H9 (cell line): ENCODE measurements around the gene TBC1D24. TPM values are rescaled to one million over a fixed set of nuclear protein-coding genes. Genes with fewer than 3 reads are reported as not detected.

ENCODE experiments used
- DNase-seq: peaks from one replicate; pipeline ENCODE4 v3.0.0-alpha.2; 2017
- H2AFZ ChIP-seq: one replicate; pipeline ENCODE4 v1.6.1; 2013; ENCODE audit warnings: mild to moderate bottlenecking, low read length, control low read depth, moderate library complexity
- H2AK5ac ChIP-seq: 2 replicates; pipeline ENCODE4 v1.6.1; 2013; ENCODE audit warnings: low read length, control low read depth, mixed read lengths; ENCODE audit not compliant: insufficient read length
- H2BK120ac ChIP-seq: one replicate; pipeline ENCODE4 v1.6.1; 2013; ENCODE audit warnings: low read depth, mild to moderate bottlenecking, low read length, control low read depth, inconsistent platforms; ENCODE audit not compliant: poor library complexity, severe bottlenecking
- H2BK12ac ChIP-seq: 2 replicates; pipeline ENCODE4 v1.6.1; 2013; ENCODE audit warnings: low read length, control low read depth, mixed read lengths, low read depth; ENCODE audit not compliant: insufficient read length
- H2BK15ac ChIP-seq: 2 replicates; pipeline ENCODE4 v1.6.1; 2013; ENCODE audit warnings: low read depth, low read length, control low read depth
- H2BK20ac ChIP-seq: one replicate; pipeline ENCODE4 v1.6.1; 2013; ENCODE audit warnings: low read depth, mild to moderate bottlenecking, low read length, control low read depth, inconsistent platforms; ENCODE audit not compliant: poor library complexity, severe bottlenecking
- H2BK5ac ChIP-seq: 2 replicates; pipeline ENCODE4 v1.6.1; 2013; ENCODE audit warnings: low read length, control low read depth, mixed read lengths; ENCODE audit not compliant: insufficient read length
- H3K14ac ChIP-seq: 2 replicates; pipeline ENCODE4 v1.6.1; 2013; ENCODE audit warnings: low read length, control low read depth; ENCODE audit not compliant: insufficient read depth
- H3K18ac ChIP-seq: 2 replicates; pipeline ENCODE4 v1.6.1; 2013; ENCODE audit warnings: low read depth, mild to moderate bottlenecking, mixed read lengths, low read length, control low read depth; ENCODE audit not compliant: insufficient read length
- H3K23ac ChIP-seq: 2 replicates; pipeline ENCODE4 v1.6.1; 2013; ENCODE audit warnings: low read length, control low read depth, mixed read lengths, low read depth; ENCODE audit not compliant: insufficient read length
- H3K23me2 ChIP-seq: 2 replicates; pipeline ENCODE4 v1.6.1; 2013; ENCODE audit warnings: low read depth, mild to moderate bottlenecking, mixed read lengths, low read length, control low read depth; ENCODE audit not compliant: insufficient read length, poor library complexity, severe bottlenecking
- H3K27ac ChIP-seq: 2 replicates; pipeline ENCODE4 v1.5.1; 2013; ENCODE audit warnings: low read length, control low read depth, mixed read lengths, low read depth; ENCODE audit not compliant: insufficient read length
- H3K27me3 ChIP-seq: 2 replicates; pipeline ENCODE4 v1.6.1; 2013; ENCODE audit warnings: low read length, control low read depth, inconsistent platforms; ENCODE audit not compliant: insufficient read depth
- H3K4ac ChIP-seq: 2 replicates; pipeline ENCODE4 v1.6.1; 2013; ENCODE audit warnings: low read depth, mild to moderate bottlenecking, control low read depth, inconsistent platforms, low read length, moderate library complexity
- H3K4me1 ChIP-seq: 2 replicates; pipeline ENCODE4 v1.6.1; 2013; ENCODE audit warnings: low read length, control low read depth, inconsistent platforms; ENCODE audit not compliant: insufficient read depth
- H3K4me2 ChIP-seq: 2 replicates; pipeline ENCODE4 v1.6.1; 2013; ENCODE audit warnings: low read length, control low read depth, mixed read lengths; ENCODE audit not compliant: insufficient read length, insufficient read depth
- H3K56ac ChIP-seq: 2 replicates; pipeline ENCODE4 v1.6.1; 2013; ENCODE audit warnings: low read depth, mild to moderate bottlenecking, mixed read lengths, low read length, control low read depth; ENCODE audit not compliant: insufficient read length
- H3K79me1 ChIP-seq: 2 replicates; pipeline ENCODE4 v1.6.1; 2013; ENCODE audit warnings: low read depth, mild to moderate bottlenecking, moderate library complexity, low read length, control low read depth, inconsistent platforms; ENCODE audit not compliant: insufficient read depth, poor library complexity, severe bottlenecking
- H3K79me2 ChIP-seq: 2 replicates; pipeline ENCODE4 v1.6.1; 2013; ENCODE audit warnings: low read length, control low read depth, inconsistent platforms; ENCODE audit not compliant: insufficient read depth
- H3K9ac ChIP-seq: 2 replicates; pipeline ENCODE4 v1.6.1; 2013; ENCODE audit warnings: low read length, control low read depth, mixed read lengths; ENCODE audit not compliant: insufficient read length; ENCODE audit errors: extremely low read depth
- H3K9me3 ChIP-seq: one replicate; pipeline ENCODE4 v1.6.1; 2013; ENCODE audit warnings: low read depth, low read length, inconsistent platforms; ENCODE audit not compliant: control insufficient read depth
- H3T11ph ChIP-seq: one replicate; pipeline ENCODE4 v1.6.1; 2013; ENCODE audit warnings: mild to moderate bottlenecking, low read length, control low read depth, inconsistent platforms
- H4K20me1 ChIP-seq: one replicate; pipeline ENCODE4 v1.6.1; 2013; ENCODE audit not compliant: control insufficient read depth, insufficient read length, insufficient read depth
- H4K5ac ChIP-seq: 2 replicates; pipeline ENCODE4 v1.6.1; 2013; ENCODE audit warnings: low read depth, mild to moderate bottlenecking, mixed read lengths, low read length, control low read depth; ENCODE audit not compliant: insufficient read length
- H4K8ac ChIP-seq: replicated peaks from 2 replicates; pipeline ENCODE4 v1.6.1; 2013; ENCODE audit warnings: low read length, control low read depth, mixed read lengths, low read depth; ENCODE audit not compliant: insufficient read length
- H4K91ac ChIP-seq: 2 replicates; pipeline ENCODE4 v1.6.1; 2013; ENCODE audit warnings: low read depth, mild to moderate bottlenecking, moderate library complexity, mixed read lengths, low read length, control low read depth; ENCODE audit not compliant: insufficient read length
- H3K27ac Mint-ChIP-seq, 3 experiments: 2 replicates in 2 of 3; 3 replicates in 1 of 3; pipeline ENCODE4 v1.8.0; 2020 to 2021; ENCODE audit warnings: mixed read lengths in 3 of 3, mild to moderate bottlenecking in 1 of 3, moderate library complexity in 1 of 3
- H3K27me3 Mint-ChIP-seq: 2 replicates; pipeline ENCODE4 v1.8.0; 2021; ENCODE audit warnings: low read depth, mild to moderate bottlenecking, moderate library complexity, mixed read lengths
- H3K36me3 Mint-ChIP-seq, 3 experiments: 2 replicates in 2 of 3; 3 replicates in 1 of 3; pipeline ENCODE4 v1.8.0; 2020 to 2021; ENCODE audit warnings: low read depth in 3 of 3, mixed read lengths in 3 of 3; ENCODE audit not compliant: insufficient read depth in 1 of 3
- H3K4me1 Mint-ChIP-seq, 2 experiments: 2 replicates each; pipeline ENCODE4 v1.8.0; 2020; ENCODE audit warnings: mixed read lengths in 2 of 2
- H3K4me3 Mint-ChIP-seq, 2 experiments: 2 replicates in 1 of 2; 3 replicates in 1 of 2; pipeline ENCODE4 v1.8.0; 2020 to 2021; ENCODE audit warnings: mild to moderate bottlenecking in 2 of 2, mixed read lengths in 2 of 2, moderate library complexity in 1 of 2
- H3K9me3 Mint-ChIP-seq, 2 experiments: 2 replicates in 1 of 2; 3 replicates in 1 of 2; pipeline ENCODE4 v1.8.0; 2020; ENCODE audit warnings: mild to moderate bottlenecking in 2 of 2, mixed read lengths in 2 of 2, moderate library complexity in 1 of 2
- CTCF ChIP-seq: fragments of 200-600 bp; sonication (generic); conservative IDR thresholded peaks from 3 replicates; pipeline ENCODE4 v1.8.0; 2021; ENCODE audit warnings: antibody characterized with exemption, mild to moderate bottlenecking
- WGBS: extraction: QIAGEN DNeasy Blood & Tissue Kit; methylation state at CpG from one replicate; pipeline ENCODE4 v1.1.7; 2013; ENCODE audit warnings: missing lambda C conversion rate, low lambda C conversion rate, mixed read lengths; ENCODE audit not compliant: insufficient read length; ENCODE audit errors: extremely low coverage; 5-methylcytosine and 5-hydroxymethylcytosine counted together
- total RNA-seq: library from RNA; stranded (reverse); gene quantifications from 2 replicates; pipeline ENCODE4 v1.2.1, GENCODE V29; 2021

Gene TBC1D24
- total RNA-seq, 1 experiment from 2014 or later, result 19.0 TPM

- H2BK20ac ChIP-seq, result no peak overlapping the region
- no peak overlapping the region for H3K14ac ChIP-seq
- Mint-ChIP-seq H3K4me1 (no peaks in the 10 kb centered on the region), H3K27ac (peak overlapping the region in 1 of 3 experiments; percentile 30; a peak in 1 of 7 replicates), H3K36me3 (peaks cover 46 to 88% (median 85%) of the 10 kb centered on the region in 3 experiments), H3K27me3 (no peaks in the 10 kb centered on the region), H3K4me3 (no peak overlapping the region; a peak in 1 of 5 replicates), H3K9me3 (no peaks in the 10 kb centered on the region)
- no peak overlapping the region for H2AFZ ChIP-seq
- H3K9ac ChIP-seq, result no peak overlapping the region
- no peak overlapping the region for H4K8ac ChIP-seq
- no peak overlapping the region for H2BK120ac ChIP-seq
- no peak overlapping the region for H3K4ac ChIP-seq
- H3K23me2 ChIP-seq, result no peaks in the 10 kb centered on the region
- no peak overlapping the region for H4K91ac ChIP-seq
- no peak overlapping the region for H3K18ac ChIP-seq
- H3T11ph ChIP-seq, result no peak overlapping the region
- no peak for DNase-seq
- H3K4me2 ChIP-seq, result no peak overlapping the region
- H3K27ac ChIP-seq, result no peak overlapping the region
- H2BK15ac ChIP-seq, result no peak overlapping the region
- H3K4me1 ChIP-seq, result no peaks in the 10 kb centered on the region
- H3K79me1 ChIP-seq, result no peaks in the 10 kb centered on the region
- WGBS, result no CpG with 5 or more reads among the region's 8 CpGs
- no peaks in the 10 kb centered on the region for H3K9me3 ChIP-seq
- no peak overlapping the region for H2AK5ac ChIP-seq
- H2BK12ac ChIP-seq, result no peak overlapping the region
- H3K56ac ChIP-seq, result no peak overlapping the region
- no peaks in the 10 kb centered on the region for H3K79me2 ChIP-seq
- no peak overlapping the region for H3K23ac ChIP-seq
- no peak overlapping the region for H2BK5ac ChIP-seq
- H3K27me3 ChIP-seq, result no peaks in the 10 kb centered on the region
- no peak for TF ChIP-seq CTCF
- H4K20me1 ChIP-seq, result no peaks in the 10 kb centered on the region
- H4K5ac ChIP-seq, result no peak overlapping the region
These were observed 22.3 kb upstream of the TBC1D24 start for GRCh38 chr16:2452650-2453049.
